Activated CD8-positive, alpha-beta memory T cell treated with anti-CD3 and anti-CD28 coated beads for 36 hours (primary cell): Measurements from ENCODE around the gene GBF1. TPM values are rescaled to one million over a fixed set of nuclear protein-coding genes. Genes with fewer than 3 reads are reported as not detected.
"Not testable (repeated sequence)": the region's sequence is repeated elsewhere in the genome, so short reads cannot be mapped to it uniquely, and the experiment has no call there.

Experiments
- CTCF ChIA-PET: fragments of 350-600 bp; sonication (Branson Sonifier 250); formaldehyde crosslinking; loops from one replicate; lab custom pipeline; 2021; ENCODE audit warnings: antibody characterized with exemption; lab: Charles Lee
- POLR2A ChIA-PET: fragments of 350-600 bp; sonication (Branson Sonifier 250); formaldehyde crosslinking; loops from one replicate; lab custom pipeline; 2021; ENCODE audit warnings: antibody characterized with exemption; lab: Charles Lee
- total RNA-seq, 2 experiments: library from RNA; stranded (reverse); gene quantifications; one replicate each; pipeline ENCODE4 v1.2.3, GENCODE V29; 2021

Gene GBF1
- total RNA-seq, 2 experiments from 2014 or later = 34.9 to 36.1 TPM

DNA sequence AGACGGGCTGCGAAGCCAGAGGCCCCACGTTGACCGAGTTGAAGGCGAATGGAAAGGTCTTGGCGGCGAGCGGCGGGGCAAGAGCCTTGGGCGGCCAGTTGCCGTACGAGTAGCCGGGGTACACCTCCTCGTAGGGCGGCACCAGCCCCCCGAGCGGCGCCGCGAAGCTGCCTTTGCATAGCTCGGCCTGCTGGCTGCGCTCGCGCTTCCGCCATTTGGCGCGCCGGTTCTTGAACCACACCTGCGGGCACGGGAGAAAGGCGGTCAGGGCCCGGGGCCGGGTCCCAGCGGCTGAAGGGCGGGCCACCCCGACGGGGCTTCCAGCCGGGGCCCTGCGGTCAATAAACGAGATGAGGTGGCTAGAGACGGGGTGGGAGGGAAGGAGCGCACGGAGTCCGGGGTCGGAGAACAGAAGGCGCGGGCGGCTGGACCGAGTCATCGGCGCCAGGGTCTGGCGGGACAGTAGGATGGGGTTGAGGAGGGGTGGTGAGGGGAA lies 14.4 kb upstream of the GBF1 start:
- POLR2A ChIA-PET = interaction anchor here (1.1 to 1.7 kb wide), 2 partner anchors 128 to 164 kb away, joined by 4 to 6 read pairs; partner anchors contain the start of gene NFKB2
- CTCF ChIA-PET = interaction anchor here (0.8 to 10.4 kb wide), 37 partner anchors 10 to 353 kb away, joined by 3 to 272 read pairs (median 7); partner anchors contain the start of genes C10orf95, GBF1, PITX3 and SUFU

DNA sequence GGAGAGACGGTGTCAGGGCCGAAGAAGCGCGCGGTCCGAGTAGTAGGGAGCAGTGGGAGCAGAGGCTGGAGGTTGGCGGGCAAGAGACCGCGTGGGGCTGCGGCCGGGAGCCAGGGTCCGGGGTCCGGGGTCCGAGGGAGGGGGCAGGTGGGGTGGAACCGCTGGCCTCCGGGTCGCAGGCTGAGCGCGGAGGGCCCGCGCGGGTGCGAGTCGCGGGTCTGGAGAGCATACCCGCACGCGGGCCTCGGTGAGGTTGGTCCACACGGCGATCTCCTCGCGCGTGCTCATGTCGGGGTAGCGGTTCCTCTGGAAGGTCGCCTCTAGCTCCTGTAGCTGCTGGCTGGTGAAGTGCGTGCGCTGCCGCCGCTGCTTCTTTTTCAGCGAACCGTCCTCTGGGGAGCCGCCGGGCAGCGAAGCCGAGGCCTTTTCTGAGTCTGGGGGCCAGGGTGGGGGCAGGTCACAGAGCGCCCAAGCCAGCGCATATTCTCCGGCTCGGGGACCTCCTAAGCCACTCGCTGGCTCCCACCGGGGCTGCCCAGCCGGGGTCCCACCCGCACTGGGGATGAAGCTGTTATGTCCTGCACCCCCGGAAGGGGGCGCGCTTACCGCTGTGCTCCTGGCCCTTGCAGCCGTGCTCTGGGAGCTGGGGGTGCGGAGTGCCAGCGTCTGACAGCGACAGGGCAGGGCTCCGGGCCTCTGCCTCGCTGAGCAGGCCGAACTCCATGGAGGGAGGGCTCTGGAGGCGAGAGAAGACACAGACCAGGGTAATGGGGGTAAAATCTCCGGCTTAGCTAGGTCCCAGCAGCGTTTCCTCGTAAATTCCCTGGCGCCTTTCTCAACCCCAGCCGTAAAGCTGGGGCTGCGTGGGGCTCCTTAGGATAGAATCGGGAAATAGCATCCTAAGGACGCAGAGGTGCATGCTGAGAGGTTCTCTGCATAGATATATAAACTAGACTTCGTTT lies 13.7 kb upstream of the GBF1 start:
- CTCF ChIA-PET = interaction anchor here (0.5 to 10.4 kb wide), 36 partner anchors 9 to 352 kb away, joined by 3 to 272 read pairs (median 5); partner anchors contain the start of genes GBF1, PITX3 and SUFU
- POLR2A ChIA-PET = interaction anchor here (0.5 to 1.1 kb wide), 3 partner anchors 119 to 167 kb away, joined by 3 read pairs; no protein-coding TSS in a partner anchor

DNA sequence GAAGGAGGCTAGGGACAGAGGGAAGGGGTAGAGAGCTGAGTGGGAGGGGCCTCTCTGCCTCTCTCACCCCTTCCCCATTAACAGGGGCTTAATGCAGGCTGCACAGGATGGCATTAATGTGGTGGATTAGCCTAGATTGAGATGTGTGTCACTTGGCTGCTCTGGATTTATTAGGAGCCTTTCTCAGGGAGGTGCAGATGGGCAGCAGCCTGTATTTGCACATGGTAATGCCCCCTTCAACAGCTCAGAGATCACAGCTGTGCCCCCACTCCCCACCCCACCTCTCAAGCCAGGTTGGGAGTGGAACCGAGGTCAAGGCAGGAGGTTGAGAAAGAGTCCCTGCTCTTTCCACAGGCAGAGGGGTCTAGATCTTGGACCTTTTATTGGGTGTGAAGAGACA lies 11.3 kb upstream of the GBF1 start:
- ChIA-PET CTCF (interaction anchor here (10.4 kb wide), 1 partner anchor 118 kb away, joined by 272 read pairs; no protein-coding TSS in a partner anchor), POLR2A (no interaction called here)

DNA sequence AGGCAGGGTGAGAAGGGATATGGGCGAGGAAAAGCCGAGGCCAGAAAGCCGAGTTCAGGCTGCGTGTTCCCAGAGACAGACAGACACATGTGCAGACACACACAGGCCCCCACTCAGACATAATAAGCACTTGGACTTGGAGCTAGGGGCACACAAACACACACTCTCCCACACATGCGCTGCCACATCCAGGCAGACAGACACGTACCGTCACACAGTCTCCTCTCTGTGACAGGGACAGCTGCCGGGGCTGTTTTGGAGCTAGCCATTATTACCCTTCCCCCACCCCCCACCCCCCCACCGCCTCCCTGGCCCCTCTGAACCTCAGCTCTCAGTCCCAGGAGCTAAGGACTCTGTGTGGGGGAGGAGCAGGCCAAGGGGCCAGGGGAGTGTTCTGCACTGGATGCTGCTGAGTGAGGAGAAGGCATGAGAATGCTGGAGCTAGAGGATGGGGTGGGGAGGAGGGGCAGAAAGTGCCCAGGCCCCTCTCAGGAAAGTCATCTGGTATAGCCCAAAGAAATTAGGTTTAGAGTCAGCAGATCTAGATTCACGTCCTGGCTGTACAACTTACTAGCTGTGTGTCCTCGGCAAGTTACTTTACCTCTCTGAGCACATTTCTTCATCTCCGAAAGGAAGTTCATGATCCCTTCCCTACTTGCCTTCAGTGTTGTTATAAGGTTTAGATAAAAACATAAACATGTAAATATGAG lies 10.3 kb upstream of the GBF1 start:
- CTCF ChIA-PET = interaction anchor here (1.4 to 10.4 kb wide), 2 partner anchors 106 to 117 kb away, joined by 4 to 272 read pairs; no protein-coding TSS in a partner anchor
- POLR2A ChIA-PET = no interaction called here

DNA sequence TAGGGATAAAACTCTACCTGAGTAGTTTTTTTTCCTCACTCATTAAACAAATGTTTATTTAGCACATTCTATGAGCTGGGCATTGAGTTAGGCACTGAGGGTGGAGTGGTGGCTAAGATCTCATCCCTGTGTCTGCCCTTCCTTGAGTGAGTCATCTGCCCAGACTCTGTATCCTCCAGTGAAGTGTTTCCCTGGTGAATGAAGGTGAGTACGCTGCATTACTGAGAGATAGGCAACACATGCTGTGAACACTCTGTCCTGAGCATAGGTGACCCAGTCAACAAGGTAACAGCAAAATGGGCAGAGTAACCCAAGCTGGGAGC lies 9.8 kb upstream of the GBF1 start:
- CTCF ChIA-PET = interaction anchor here (1.4 to 10.4 kb wide), 2 partner anchors 106 to 116 kb away, joined by 4 to 272 read pairs; no protein-coding TSS in a partner anchor
- POLR2A ChIA-PET = no interaction called here

DNA sequence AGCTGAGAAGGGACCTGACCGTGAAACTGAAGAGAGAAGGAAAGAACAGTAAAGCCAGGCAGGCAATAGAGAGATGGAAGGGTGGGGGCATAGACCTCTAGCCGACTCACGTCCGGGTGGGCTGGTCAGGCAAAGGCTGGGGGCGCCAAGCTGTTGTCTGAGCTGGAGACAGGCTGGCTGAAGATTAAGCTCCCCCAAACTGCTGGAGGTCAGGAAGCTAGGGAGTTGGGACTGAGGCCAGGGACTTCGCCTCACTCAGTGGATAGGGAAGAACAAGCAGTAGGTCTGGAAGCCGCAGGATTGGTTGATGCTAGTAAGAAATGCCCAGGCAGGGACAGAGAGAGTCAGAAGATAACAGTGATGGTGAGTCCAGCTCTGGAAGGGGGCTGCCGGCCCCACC lies 9.3 kb upstream of the GBF1 start:
- POLR2A ChIA-PET = no interaction called here
- CTCF ChIA-PET = interaction anchor here (0.5 to 10.4 kb wide), 3 partner anchors 102 to 116 kb away, joined by 4 to 272 read pairs (median 6); no protein-coding TSS in a partner anchor

DNA sequence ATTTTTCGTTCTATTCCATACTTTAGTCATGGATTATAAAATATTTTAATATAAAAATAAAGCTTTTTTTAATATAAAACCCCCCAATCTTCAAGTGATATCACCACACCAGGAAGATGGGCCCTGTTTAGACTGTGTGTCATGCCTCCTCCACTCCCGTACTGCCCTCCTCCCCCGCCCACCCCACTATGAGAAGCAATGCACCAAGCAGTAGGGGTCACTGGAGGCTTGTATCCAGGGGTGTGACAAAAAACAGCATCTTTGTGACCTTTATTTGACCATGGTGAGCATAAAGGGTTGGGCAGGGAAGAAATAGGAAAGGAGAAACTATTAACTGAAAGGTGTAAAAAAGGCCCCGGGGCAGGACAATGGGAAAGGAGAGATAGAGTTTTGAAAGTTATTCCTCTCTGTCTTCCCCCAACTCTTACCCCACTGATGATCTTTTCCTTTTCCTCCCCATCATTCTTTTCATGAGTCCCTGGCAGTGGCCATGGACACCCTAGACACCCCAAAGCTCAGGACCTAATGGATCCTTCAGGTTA lies 7.5 kb upstream of the GBF1 start:
- ChIA-PET POLR2A (no interaction called here), CTCF (interaction anchor here (1.1 to 10.4 kb wide), 2 partner anchors 10 to 114 kb away, joined by 3 to 272 read pairs; no protein-coding TSS in a partner anchor)

DNA sequence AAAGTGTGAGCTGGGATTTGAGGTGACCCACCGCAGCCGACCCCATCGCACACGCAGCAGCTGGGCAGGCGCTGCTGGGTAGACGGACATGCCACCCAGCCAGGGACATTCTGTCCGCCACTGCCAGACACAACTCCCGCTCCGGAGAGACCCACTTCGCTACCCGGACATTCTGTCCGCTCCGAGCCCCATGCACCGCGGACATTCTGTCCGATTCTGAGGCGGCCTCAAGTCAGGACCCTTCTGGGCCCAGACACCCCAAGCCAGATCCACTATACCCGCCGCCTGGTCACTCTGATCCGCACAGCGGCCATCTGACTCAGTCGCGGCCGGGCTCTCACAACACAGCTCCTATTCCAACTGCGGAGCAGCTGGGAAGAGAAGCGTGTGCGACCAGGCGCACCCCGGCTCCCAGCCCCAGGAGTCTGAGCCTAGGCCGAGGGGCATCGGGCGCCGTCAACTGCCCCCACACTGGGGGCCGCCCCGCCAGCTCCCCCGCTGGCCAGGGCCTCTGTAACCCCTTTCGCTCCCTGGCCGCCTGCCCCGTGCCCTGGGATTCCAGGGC lies 4.8 kb upstream of the GBF1 start:
- CTCF ChIA-PET = interaction anchor here (1.1 to 2.4 kb wide), 6 partner anchors 9 to 158 kb away, joined by 3 to 17 read pairs (median 8); no protein-coding TSS in a partner anchor

DNA sequence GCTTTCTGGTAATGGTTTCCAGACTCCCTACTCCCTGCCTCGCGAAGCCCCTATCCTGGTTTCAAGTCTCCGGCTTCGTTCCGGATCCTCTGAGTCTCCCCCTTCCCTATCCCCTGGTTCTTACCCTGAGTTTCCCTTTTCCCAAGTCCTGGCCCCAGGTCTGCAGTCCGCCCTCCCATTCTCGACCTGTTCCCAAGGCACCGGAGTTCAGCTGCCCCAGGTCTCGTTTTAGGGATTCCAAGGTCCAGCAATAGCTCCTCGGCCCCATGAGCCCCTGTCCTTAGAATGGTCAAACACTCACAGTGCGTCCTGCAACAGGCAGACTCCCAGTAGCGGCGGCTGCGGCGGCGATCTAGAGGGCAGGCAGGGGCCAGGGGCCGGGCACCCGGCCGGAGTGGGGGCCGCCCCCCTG lies 4.3 kb upstream of the GBF1 start:
- ChIA-PET POLR2A (no interaction called here), CTCF (interaction anchor here (1.1 to 2.4 kb wide), 6 partner anchors 9 to 158 kb away, joined by 3 to 17 read pairs (median 8); no protein-coding TSS in a partner anchor)

More for the DNA sequence above, 4.8 kb upstream of the GBF1 start:
- POLR2A ChIA-PET = no interaction called here

DNA sequence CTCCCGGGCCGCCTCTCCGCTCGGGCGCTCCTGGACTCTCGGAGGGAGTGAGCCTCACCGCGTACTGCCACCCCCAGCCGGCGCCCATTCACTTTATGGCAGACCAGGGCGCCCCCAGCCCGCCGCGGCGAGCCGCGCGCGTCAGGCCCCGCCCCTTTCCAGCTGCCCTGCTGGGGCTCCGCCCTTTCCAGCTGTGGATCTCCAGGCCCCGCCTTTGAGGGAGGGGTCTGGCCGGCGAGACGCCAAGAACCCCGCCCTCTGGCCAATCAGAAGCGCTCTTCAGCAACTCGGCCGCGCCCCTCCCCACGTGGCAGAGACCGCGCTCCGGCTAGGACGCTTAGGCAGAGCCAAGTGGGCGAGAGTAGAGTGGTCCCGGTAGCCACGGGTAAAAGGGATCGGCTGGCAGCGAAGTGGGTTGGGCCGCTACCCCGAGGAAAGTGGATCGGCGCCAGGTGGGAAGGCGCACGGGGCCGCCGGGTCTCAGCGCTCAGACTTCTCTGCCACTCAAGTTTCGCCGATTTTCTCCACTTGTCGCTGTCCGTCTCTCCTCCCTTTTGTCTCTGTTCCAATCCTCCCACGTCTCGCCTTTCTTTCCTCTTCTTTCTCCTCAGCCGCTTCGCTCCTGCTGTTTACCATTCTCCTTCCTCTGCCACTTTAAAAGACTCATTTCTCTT lies 3.8 kb upstream of the GBF1 start, which contains the start of gene PITX3:
Gene PITX3 (minus strand): TSS at position 69 of the 674 bp plus-strand sequence. CDS start 9,432 bp downstream, outside the sequence.
- POLR2A ChIA-PET = no interaction called here
- CTCF ChIA-PET = interaction anchor here (1.1 to 2.4 kb wide), 6 partner anchors 10 to 157 kb away, joined by 3 to 17 read pairs (median 8); no protein-coding TSS in a partner anchor

DNA sequence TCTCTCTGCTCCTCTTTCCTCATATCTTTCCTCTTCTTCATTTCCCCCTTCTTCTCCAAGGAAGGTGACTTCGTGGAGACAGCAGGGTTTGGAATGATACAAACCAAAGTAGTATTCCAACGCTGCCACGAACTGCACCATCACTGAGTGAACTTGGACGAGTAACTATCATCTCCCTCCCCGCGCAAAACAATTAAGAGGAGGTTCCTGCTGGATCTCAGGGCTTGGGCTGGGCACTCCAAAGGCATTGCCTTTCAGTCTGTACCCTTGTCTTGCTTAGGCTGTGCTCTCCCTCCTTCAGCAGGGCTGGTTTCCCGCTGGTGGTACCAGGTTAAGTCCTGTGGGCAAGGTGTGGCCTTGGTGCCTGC lies 3.2 kb upstream of the GBF1 start:
- ChIA-PET CTCF (no interaction called here), POLR2A (no interaction called here)

DNA sequence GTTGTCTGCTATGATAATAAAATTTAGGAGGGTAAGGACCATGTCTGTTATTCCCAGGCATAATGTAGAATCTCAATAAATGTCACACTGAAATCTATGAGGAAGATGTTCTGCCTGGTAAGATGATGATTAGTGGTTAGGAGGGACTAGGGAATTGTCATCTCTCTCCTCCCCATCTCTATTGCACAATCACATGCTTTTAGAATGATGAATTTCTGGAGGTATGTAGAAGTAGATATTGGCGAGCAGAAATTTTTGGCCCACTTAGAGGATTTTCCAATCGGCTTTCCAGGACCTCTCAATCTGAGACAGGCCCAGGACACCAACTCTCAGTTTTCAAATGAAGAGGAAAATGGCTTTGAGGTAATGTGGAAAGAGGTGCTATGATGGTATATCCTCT lies 2.0 kb upstream of the GBF1 start:
- CTCF ChIA-PET = interaction anchor here (0.6 kb wide), 2 partner anchors 13 to 310 kb away, joined by 3 read pairs; no protein-coding TSS in a partner anchor
- POLR2A ChIA-PET = no interaction called here

DNA sequence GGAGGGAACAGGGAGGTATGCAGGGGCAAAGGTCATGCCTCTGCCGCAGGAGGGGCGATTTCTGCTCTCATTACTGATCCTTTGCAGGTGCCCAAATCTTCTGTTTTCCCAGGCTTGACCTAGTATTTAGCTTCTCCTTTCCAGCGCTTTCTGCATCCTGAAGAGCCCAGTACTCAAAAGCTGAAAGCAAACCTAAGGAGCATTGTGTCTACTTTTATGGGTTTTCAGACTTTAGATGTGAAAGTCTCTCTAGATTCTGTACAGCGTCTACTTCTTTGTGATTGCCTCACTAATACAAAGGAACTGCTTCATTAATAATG lies 560 bp downstream of the GBF1 start:
- CTCF ChIA-PET = interaction anchor here (0.8 to 3.1 kb wide), 5 partner anchors 15 to 153 kb away, joined by 3 to 28 read pairs (median 4); no protein-coding TSS in a partner anchor
- POLR2A ChIA-PET = interaction anchor here (0.6 to 1.0 kb wide), 3 partner anchors 13 to 160 kb away, joined by 3 to 8 read pairs (median 4); no protein-coding TSS in a partner anchor

DNA sequence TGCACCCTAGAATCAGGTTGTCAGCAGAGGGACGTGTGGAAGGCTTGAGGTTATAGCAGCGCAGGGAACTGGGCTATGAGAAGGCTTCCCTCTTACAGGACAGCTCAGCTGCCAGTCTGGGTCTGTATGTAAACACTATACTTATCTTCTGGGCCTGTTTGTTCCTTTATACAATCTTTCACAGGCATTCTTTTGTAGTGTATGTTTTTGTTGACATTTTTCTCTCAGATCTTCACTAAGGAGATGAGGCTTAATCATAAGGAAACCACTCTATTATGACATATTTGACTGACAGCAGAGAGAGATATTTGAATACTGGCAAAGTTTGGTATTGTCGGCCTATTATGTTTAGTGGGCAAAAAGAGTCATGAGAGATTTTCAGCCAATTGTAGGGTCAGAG lies 929 bp downstream of the GBF1 start:
- ChIA-PET CTCF (interaction anchor here (1.1 to 3.1 kb wide), 2 partner anchors 16 to 22 kb away, joined by 3 to 28 read pairs; no protein-coding TSS in a partner anchor), POLR2A (interaction anchor here (1.0 kb wide), 1 partner anchor 13 kb away, joined by 8 read pairs; no protein-coding TSS in a partner anchor)

DNA sequence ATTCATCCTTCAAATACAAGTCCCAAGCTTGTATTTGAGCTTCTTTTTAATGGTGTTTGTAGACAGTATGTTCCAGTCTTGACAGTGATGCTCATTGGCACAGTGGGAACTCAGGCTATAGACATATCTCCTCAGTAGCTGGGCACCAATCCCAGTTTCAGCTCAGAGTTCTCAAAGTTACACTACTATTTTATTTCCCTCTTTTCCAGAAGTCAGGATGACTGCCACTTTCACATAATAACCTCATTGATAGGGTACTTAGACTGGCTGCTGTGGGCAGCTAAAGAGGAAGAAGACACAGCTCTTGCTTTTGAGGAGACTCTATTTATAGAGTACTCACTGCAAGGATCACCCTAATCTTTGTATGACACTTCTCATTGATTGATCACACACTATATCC lies 2.4 kb downstream of the GBF1 start:
- POLR2A ChIA-PET = no interaction called here

DNA sequence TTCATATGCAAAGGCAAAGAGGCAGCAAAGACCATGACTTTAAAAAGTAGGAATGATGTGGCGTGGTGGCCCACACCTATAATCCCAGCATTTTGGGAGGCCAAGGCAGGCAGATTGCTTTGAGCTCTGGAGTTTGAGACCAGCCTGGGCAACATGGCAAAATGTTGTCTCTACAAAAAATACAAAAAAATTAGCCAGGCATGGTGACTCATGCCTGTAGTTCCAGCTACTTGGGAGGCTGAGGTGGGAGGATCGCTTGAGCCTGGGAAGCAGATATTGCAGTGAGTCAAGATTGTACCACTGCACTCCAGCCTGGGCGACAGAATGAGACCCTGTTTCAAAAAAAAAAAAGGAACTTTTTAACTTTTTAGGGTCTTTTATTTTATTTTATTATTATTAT lies 7.2 kb downstream of the GBF1 start:
- POLR2A ChIA-PET = not testable (repeated sequence)

More for the DNA sequence above, 2.4 kb downstream of the GBF1 start:
- CTCF ChIA-PET = interaction anchor here (0.7 to 4.0 kb wide), 3 partner anchors 10 to 103 kb away, joined by 3 to 20 read pairs (median 11); no protein-coding TSS in a partner anchor

DNA sequence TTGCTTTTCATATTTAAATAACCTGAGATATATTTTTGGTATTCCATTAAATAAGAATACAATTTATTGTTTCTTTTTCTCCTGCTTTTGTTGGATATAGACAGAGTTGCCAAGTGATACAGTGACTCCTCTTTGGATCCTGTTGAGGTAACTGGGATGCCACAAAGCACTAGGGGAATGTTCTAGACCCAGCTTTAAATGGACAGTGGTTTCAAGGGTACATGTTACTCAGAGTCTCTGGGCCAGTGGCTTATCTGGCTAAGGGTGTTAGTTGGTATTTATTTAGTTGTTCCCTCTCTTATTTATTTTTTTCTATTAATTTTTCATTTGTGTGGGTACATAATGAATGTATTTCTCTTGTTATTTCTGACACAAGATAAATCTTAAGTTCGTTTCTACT lies 9.1 kb downstream of the GBF1 start:
- CTCF ChIA-PET = no interaction called here
- POLR2A ChIA-PET = no interaction called here

More for the DNA sequence above, 7.2 kb downstream of the GBF1 start:
- CTCF ChIA-PET = interaction anchor here (1.4 kb wide), 1 partner anchor 22 kb away, joined by 7 read pairs; no protein-coding TSS in a partner anchor
